Right cardiac atrium (tissue), 5 donors: ENCODE data around the gene STN1. TPM values are rescaled to one million over a fixed set of nuclear protein-coding genes. Genes with fewer than 3 reads are reported as not detected.
A peak's percentile ranks its signal among the peaks of the same experiment; 100 is the strongest.

ENCODE experiments used
- ATAC-seq, 2 donors: fragments of 200-7000 bp; cut with Tn5 transposase; one replicate each; pipeline versions ENCODE4 v1.8.0 to v1.9.1; 2020; ENCODE audit warnings: moderate library complexity in 2 of 2, mild to moderate bottlenecking in 1 of 2
- DNase-seq, 3 donors: peaks; one replicate each; pipeline ENCODE4 v3.0.0-alpha.2; 2020
- H3K27ac ChIP-seq: one replicate; pipeline ENCODE4 v1.5.1; 2013; ENCODE audit warnings: mild to moderate bottlenecking, low read length, control low read depth, moderate library complexity
- H3K27me3 ChIP-seq: one replicate; pipeline ENCODE4 v1.6.1; 2013; ENCODE audit not compliant: control insufficient read depth, insufficient read depth
- H3K4me1 ChIP-seq: one replicate; pipeline ENCODE4 v1.6.1; 2013; ENCODE audit warnings: low read length; ENCODE audit not compliant: control insufficient read depth, insufficient read depth
- H3K4me3 ChIP-seq: one replicate; pipeline ENCODE4 v1.5.1; 2013; ENCODE audit warnings: low read length, control low read depth
- H3K9me3 ChIP-seq: one replicate; pipeline ENCODE4 v1.6.1; 2013; ENCODE audit warnings: low read length; ENCODE audit not compliant: control insufficient read depth
- WGBS: extraction: QIAGEN DNeasy Blood & Tissue Kit; methylation state at CpG from one replicate; pipeline ENCODE4 v1.1.7; 2013; 5-methylcytosine and 5-hydroxymethylcytosine counted together
- intact Hi-C, 4 donors: fragments of 100-400 bp; cut with DNase I; formaldehyde crosslinking; loops; one replicate each; pipeline versions ENCODE4 v1.11.0 to v1.14.0; 2022 to 2023
- polyA plus RNA-seq: library from polyadenylated mRNA; stranded (reverse); fragments of 200-250 nt; gene quantifications from one replicate; pipeline ENCODE4 v1.2.3, GENCODE V29; 2013
- total RNA-seq, 4 donors: library from RNA; stranded (reverse); fragmentation: NEBNext Ultra II Directional; extraction: Animal tissue kit (Norgen Biotek cat#: 25700); gene quantifications; one replicate each; pipeline ENCODE4 v1.2.1, GENCODE V29; 2021
- donor health status: healthy with polysubstance abuse.
- donor health status: DM: no; HTN: yes; CAD: no.
- donor health status: DM: no; HTN: no; CAD: no.
- donor health status: DM: no; HTN: yes; CAD: no; lungs with severe emphysema.
- donor health status: DM: yes; HTN: yes; CAD: no.

Gene STN1
- total and polyA plus RNA-seq, 5 donors, result 24.3 to 26.8 (median 25.7) TPM

- intact Hi-C loops, result no loop called here
- no peaks in the 10 kb centered on the region for H3K27me3 ChIP-seq
- peaks cover 31% of the 10 kb centered on the region for H3K4me1 ChIP-seq
- H3K27ac ChIP-seq, result peak overlapping the region; percentile 91
- no peak overlapping the region for H3K4me3 ChIP-seq
- H3K9me3 ChIP-seq, result no peaks in the 10 kb centered on the region
- 15% methylated on average over 6 of the region's 6 CpGs for WGBS
- peak; percentile 43 to 84 (median 82) for DNase-seq
- peak; percentile 73 to 74 for ATAC-seq
These were observed 74.0 kb downstream of the STN1 start for GRCh38 chr10:103843854-103844570.

- Histone ChIP-seq H3K4me1 (peaks cover 34% of the 10 kb centered on the region), H3K27me3 (no peaks in the 10 kb centered on the region), H3K9me3 (no peaks in the 10 kb centered on the region), H3K27ac (peak overlapping the region; percentile 91), H3K4me3 (no peak overlapping the region)
- DNase-seq (no peak), ATAC-seq (no peak)
- 83% methylated on average over 3 of the region's 3 CpGs for WGBS
- intact Hi-C loops, result no loop called here
These were observed 74.9 kb downstream of the STN1 start for GRCh38 chr10:103843045-103843444.

GRCh38 chr10:103842605-103843004 is 75.4 kb downstream of the STN1 start:
- Histone ChIP-seq H3K27me3 (no peaks in the 10 kb centered on the region), H3K4me1 (peaks cover 36% of the 10 kb centered on the region), H3K27ac (no peak overlapping the region), H3K9me3 (no peaks in the 10 kb centered on the region), H3K4me3 (no peak overlapping the region)
- intact Hi-C loops, result no loop called here
- 68% methylated on average over 7 of the region's 7 CpGs for WGBS
- ATAC-seq (no peak), DNase-seq (no peak)

- intact Hi-C loops, result no loop called here
- Histone ChIP-seq H3K9me3 (no peaks in the 10 kb centered on the region), H3K27me3 (no peaks in the 10 kb centered on the region), H3K4me3 (no peak overlapping the region), H3K4me1 (peaks cover 37% of the 10 kb centered on the region), H3K27ac (no peak overlapping the region)
- 90% methylated on average over 7 of the region's 7 CpGs for WGBS
- ATAC-seq, result no peak
- DNase-seq, result no peak
These were observed 76.5 kb downstream of the STN1 start for GRCh38 chr10:103841519-103841918.

- ATAC-seq (no peak), DNase-seq (no peak)
- H3K4me1 ChIP-seq, result peaks cover 37% of the 10 kb centered on the region
- intact Hi-C loops, result no loop called here
- no peak overlapping the region for H3K4me3 ChIP-seq
- WGBS, result 82% methylated on average over 4 of the region's 4 CpGs
- H3K27ac ChIP-seq, result no peak overlapping the region
- no peaks in the 10 kb centered on the region for H3K9me3 ChIP-seq
- H3K27me3 ChIP-seq, result no peaks in the 10 kb centered on the region
These were observed 77.3 kb downstream of the STN1 start for GRCh38 chr10:103840740-103841070.

GRCh38 chr10:103839872-103840739 is 77.9 kb downstream of the STN1 start:
- Histone ChIP-seq H3K4me1 (peaks cover 37% of the 10 kb centered on the region), H3K9me3 (no peaks in the 10 kb centered on the region), H3K27me3 (no peaks in the 10 kb centered on the region), H3K27ac (peak overlapping the region; percentile 71), H3K4me3 (no peak overlapping the region)
- intact Hi-C loops, result no loop called here
- DNase-seq (peak; percentile 52 to 86 (median 77)), ATAC-seq (peak; percentile 29)
- WGBS, result 55% methylated on average over 18 of the region's 18 CpGs

GRCh38 chr10:103839519-103839871 is 78.5 kb downstream of the STN1 start:
- WGBS, result 58% methylated on average over 9 of the region's 9 CpGs
- peak overlapping the region; percentile 71 for H3K27ac ChIP-seq
- intact Hi-C loops, result no loop called here
- peaks cover 34% of the 10 kb centered on the region for H3K4me1 ChIP-seq
- DNase-seq, result no peak
- no peak for ATAC-seq
- H3K4me3 ChIP-seq, result no peak overlapping the region
- H3K9me3 ChIP-seq, result no peaks in the 10 kb centered on the region
- H3K27me3 ChIP-seq, result no peaks in the 10 kb centered on the region

GRCh38 chr10:103838862-103839518 is 79.0 kb downstream of the STN1 start:
- peaks cover 30% of the 10 kb centered on the region for H3K4me1 ChIP-seq
- DNase-seq (no peak), ATAC-seq (no peak)
- H3K27me3 ChIP-seq, result no peaks in the 10 kb centered on the region
- H3K4me3 ChIP-seq, result no peak overlapping the region
- 51% methylated on average over 13 of the region's 13 CpGs for WGBS
- no peak overlapping the region for H3K27ac ChIP-seq
- no peaks in the 10 kb centered on the region for H3K9me3 ChIP-seq
- intact Hi-C loops, result no loop called here

GRCh38 chr10:103838070-103838395 is 80.0 kb downstream of the STN1 start:
- ATAC-seq, result no peak
- Histone ChIP-seq H3K4me3 (no peak overlapping the region), H3K27ac (no peak overlapping the region), H3K9me3 (no peaks in the 10 kb centered on the region), H3K4me1 (peaks cover 21% of the 10 kb centered on the region), H3K27me3 (no peaks in the 10 kb centered on the region)
- DNase-seq, result no peak
- 73% methylated on average over 4 of the region's 4 CpGs for WGBS
- intact Hi-C loops, result no loop called here

GRCh38 chr10:103837370-103838069 is 80.5 kb downstream of the STN1 start:
- ATAC-seq (no peak), DNase-seq (no peak)
- H3K9me3 ChIP-seq, result no peaks in the 10 kb centered on the region
- peaks cover 21% of the 10 kb centered on the region for H3K4me1 ChIP-seq
- no peak overlapping the region for H3K4me3 ChIP-seq
- no peaks in the 10 kb centered on the region for H3K27me3 ChIP-seq
- 74% methylated on average over 10 of the region's 10 CpGs for WGBS
- no peak overlapping the region for H3K27ac ChIP-seq
- intact Hi-C loops, result no loop called here

- intact Hi-C loops, result no loop called here
- H3K4me1 ChIP-seq, result peaks cover 21% of the 10 kb centered on the region
- WGBS, result 63% methylated on average over 9 of the region's 9 CpGs
- ATAC-seq (no peak), DNase-seq (no peak)
- H3K27me3 ChIP-seq, result no peaks in the 10 kb centered on the region
- no peak overlapping the region for H3K27ac ChIP-seq
- no peak overlapping the region for H3K4me3 ChIP-seq
- H3K9me3 ChIP-seq, result no peaks in the 10 kb centered on the region
These were observed 81.1 kb downstream of the STN1 start for GRCh38 chr10:103836861-103837260.
